ENCODE measurements around the gene KLHL8. TPM values are rescaled to one million over a fixed set of nuclear protein-coding genes. Genes with fewer than 3 reads are reported as not detected.

The KLHL8 gene
- total and polyA plus RNA-seq, 4 donors, result 2.9 to 14.4 (median 5.1) TPM

DNA sequence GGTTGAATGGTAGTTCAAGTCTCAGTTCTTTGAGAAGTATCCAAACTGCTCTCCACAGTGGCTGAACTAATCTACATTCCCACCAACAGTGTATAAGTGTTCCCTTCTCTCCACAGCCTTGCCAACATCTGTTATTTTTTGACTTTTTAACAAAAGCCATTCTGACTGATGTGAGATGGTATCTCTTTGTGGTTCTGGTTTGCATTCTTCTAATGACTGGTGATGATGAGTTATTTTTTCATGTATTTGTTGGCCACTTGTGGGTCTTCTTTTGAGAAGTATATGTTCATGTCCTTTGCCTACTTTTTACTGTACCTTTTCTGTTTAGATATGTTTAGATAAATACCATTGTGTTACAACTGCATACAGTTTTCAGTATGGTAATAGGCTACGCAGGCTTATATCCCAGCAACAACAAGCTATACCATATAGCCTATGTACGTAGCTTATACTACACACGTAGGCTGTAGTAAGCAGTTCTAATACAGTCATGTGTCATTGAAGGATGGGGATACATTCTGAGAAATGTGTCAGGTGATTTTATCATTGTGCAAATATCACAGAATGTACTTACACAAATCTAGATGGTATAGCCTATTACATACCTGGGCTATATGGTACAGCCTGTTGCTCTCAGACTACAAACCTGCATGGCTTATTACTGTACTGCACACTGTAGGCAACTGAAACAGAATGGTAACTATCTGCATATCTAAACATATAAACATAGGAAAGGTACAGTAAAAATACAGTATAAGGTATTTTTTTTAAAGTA lies 28.1 kb downstream of the KLHL8 start:
- 95% methylated on average over 3 of the region's 3 CpGs for WGBS
- no peak for DNase-seq (ENCODE audit: low spot score)
- no peak overlapping the region for H3K9ac ChIP-seq (ENCODE audit: low read depth in 1 of 2, low read length in 2 of 2)
- no peaks in the 10 kb centered on the region for H3K27me3 ChIP-seq (ENCODE audit: control insufficient read depth in 4 of 4, insufficient read depth in 4 of 4, low read length in 3 of 4)
- H3K9me3 ChIP-seq (ENCODE audit: control insufficient read depth in 4 of 4, low read length in 3 of 4), result no peaks in the 10 kb centered on the region
- no peaks in the 10 kb centered on the region for H3K36me3 ChIP-seq (ENCODE audit: control insufficient read depth in 4 of 4, insufficient read depth in 3 of 4, low read depth in 1 of 4, low read length in 3 of 4)
- H3K27ac ChIP-seq (ENCODE audit: low read depth in 1 of 2, low read length in 2 of 2), result no peak overlapping the region
- H3K4me1 ChIP-seq (ENCODE audit: control insufficient read depth in 4 of 4, insufficient read depth in 4 of 4, low read length in 3 of 4), result peaks cover 0 to 3% (median 0%) of the 10 kb centered on the region in 4 donors
- H3K4me3 ChIP-seq (ENCODE audit: low read depth in 1 of 3, low read length in 3 of 3), result no peak overlapping the region
- TF ChIP-seq, protein P1, sequence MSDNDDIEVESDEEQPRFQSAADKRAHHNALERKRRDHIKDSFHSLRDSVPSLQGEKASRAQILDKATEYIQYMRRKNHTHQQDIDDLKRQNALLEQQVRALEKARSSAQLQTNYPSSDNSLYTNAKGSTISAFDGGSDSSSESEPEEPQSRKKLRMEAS (IDR thresholded peaks at IDR 0.05), result no peak
- TF ChIP-seq GABPA (IDR thresholded peaks at IDR 0.05 in 1 of 2, conservative IDR thresholded peaks at IDR 0.05 in 1 of 2), result no peak
- no peak for TF ChIP-seq HNF4G (IDR thresholded peaks at IDR 0.05)
- TF ChIP-seq HNF4A (conservative IDR thresholded peaks at IDR 0.05), result no peak
- TF ChIP-seq, protein P2, sequence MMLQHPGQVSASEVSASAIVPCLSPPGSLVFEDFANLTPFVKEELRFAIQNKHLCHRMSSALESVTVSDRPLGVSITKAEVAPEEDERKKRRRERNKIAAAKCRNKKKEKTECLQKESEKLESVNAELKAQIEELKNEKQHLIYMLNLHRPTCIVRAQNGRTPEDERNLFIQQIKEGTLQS (IDR thresholded peaks at IDR 0.05), result no peak
- no peak for TF ChIP-seq EGR1 (IDR thresholded peaks at IDR 0.05; ENCODE audit: low read depth in 2 of 2)
- no peak for TF ChIP-seq RXRA (IDR thresholded peaks at IDR 0.05)
- TF ChIP-seq, protein P3, sequence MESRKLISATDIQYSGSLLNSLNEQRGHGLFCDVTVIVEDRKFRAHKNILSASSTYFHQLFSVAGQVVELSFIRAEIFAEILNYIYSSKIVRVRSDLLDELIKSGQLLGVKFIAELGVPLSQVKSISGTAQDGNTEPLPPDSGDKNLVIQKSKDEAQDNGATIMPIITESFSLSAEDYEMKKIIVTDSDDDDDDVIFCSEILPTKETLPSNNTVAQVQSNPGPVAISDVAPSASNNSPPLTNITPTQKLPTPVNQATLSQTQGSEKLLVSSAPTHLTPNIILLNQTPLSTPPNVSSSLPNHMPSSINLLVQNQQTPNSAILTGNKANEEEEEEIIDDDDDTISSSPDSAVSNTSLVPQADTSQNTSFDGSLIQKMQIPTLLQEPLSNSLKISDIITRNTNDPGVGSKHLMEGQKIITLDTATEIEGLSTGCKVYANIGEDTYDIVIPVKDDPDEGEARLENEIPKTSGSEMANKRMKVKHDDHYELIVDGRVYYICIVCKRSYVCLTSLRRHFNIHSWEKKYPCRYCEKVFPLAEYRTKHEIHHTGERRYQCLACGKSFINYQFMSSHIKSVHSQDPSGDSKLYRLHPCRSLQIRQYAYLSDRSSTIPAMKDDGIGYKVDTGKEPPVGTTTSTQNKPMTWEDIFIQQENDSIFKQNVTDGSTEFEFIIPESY (IDR thresholded peaks at IDR 0.05), result no peak

DNA sequence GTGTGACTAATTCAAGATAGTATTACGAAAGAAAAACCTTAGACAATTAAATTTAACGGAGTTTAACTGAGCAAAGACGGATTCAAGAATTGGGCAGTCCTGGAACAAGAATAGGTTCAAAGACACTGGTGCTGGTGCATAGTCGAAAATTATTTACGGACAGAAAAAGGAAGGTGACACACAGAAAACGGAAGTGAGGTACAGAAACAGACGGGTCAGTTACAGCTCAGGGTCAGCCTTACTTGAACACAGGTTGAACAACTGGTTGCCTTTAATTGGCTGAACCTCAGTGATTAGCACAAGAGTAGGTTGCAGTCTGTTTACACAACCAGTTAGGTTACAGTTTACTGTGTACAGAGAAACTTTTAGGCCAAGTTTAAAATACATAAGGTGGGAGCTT lies 31.5 kb downstream of the KLHL8 start:
- peak overlapping the region in 2 of 3 donors; percentile 18 to 23 for H3K4me3 ChIP-seq (ENCODE audit: low read depth in 1 of 3, low read length in 3 of 3)
- no peaks in the 10 kb centered on the region for H3K36me3 ChIP-seq (ENCODE audit: control insufficient read depth in 4 of 4, insufficient read depth in 3 of 4, low read depth in 1 of 4, low read length in 3 of 4)
- DNase-seq (ENCODE audit: low spot score), result no peak
- no peaks in the 10 kb centered on the region for H3K27me3 ChIP-seq (ENCODE audit: control insufficient read depth in 4 of 4, insufficient read depth in 4 of 4, low read length in 3 of 4)
- WGBS, result 53% methylated on average over 7 of the region's 7 CpGs
- H3K4me1 ChIP-seq (ENCODE audit: control insufficient read depth in 4 of 4, insufficient read depth in 4 of 4, low read length in 3 of 4), result peaks cover 0 to 3% (median 0%) of the 10 kb centered on the region in 4 donors
- peak overlapping the region; percentile 63 to 68 for H3K27ac ChIP-seq (ENCODE audit: low read depth in 1 of 2, low read length in 2 of 2)
- no peaks in the 10 kb centered on the region for H3K9me3 ChIP-seq (ENCODE audit: control insufficient read depth in 4 of 4, low read length in 3 of 4)
- peak overlapping the region in 1 of 2 donors; percentile 83 for H3K9ac ChIP-seq (ENCODE audit: low read depth in 1 of 2, low read length in 2 of 2)
- TF ChIP-seq, protein P3 (IDR thresholded peaks at IDR 0.05), result peak; percentile 14
- TF ChIP-seq GABPA (IDR thresholded peaks at IDR 0.05 in 1 of 2, conservative IDR thresholded peaks at IDR 0.05 in 1 of 2) (peak; percentile 73 to 91), SP1 (IDR thresholded peaks at IDR 0.05) (peak; percentile 79), RAD21 (IDR thresholded peaks at IDR 0.05) (no peak), HNF4A (conservative IDR thresholded peaks at IDR 0.05) (peak; percentile 50 to 70), EGR1 (IDR thresholded peaks at IDR 0.05; ENCODE audit: low read depth in 2 of 2) (no peak), RXRA (IDR thresholded peaks at IDR 0.05) (peak; percentile 64 to 84), HNF4G (IDR thresholded peaks at IDR 0.05) (peak; percentile 31), FOXA2 (IDR thresholded peaks at IDR 0.05) (peak; percentile 90), NR2F2 (IDR thresholded peaks at IDR 0.05) (no peak), YY1 (IDR thresholded peaks at IDR 0.05) (peak; percentile 34), JUND (IDR thresholded peaks at IDR 0.05) (peak in 1 of 2 donors; percentile 45), FOXA1 (IDR thresholded peaks at IDR 0.05) (peak; percentile 81), TAF1 (conservative IDR thresholded peaks at IDR 0.05) (no peak)
- TF ChIP-seq, protein P1 (IDR thresholded peaks at IDR 0.05), result peak; percentile 60
- TF ChIP-seq, protein P4, sequence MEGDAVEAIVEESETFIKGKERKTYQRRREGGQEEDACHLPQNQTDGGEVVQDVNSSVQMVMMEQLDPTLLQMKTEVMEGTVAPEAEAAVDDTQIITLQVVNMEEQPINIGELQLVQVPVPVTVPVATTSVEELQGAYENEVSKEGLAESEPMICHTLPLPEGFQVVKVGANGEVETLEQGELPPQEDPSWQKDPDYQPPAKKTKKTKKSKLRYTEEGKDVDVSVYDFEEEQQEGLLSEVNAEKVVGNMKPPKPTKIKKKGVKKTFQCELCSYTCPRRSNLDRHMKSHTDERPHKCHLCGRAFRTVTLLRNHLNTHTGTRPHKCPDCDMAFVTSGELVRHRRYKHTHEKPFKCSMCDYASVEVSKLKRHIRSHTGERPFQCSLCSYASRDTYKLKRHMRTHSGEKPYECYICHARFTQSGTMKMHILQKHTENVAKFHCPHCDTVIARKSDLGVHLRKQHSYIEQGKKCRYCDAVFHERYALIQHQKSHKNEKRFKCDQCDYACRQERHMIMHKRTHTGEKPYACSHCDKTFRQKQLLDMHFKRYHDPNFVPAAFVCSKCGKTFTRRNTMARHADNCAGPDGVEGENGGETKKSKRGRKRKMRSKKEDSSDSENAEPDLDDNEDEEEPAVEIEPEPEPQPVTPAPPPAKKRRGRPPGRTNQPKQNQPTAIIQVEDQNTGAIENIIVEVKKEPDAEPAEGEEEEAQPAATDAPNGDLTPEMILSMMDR (IDR thresholded peaks at IDR 0.05; ENCODE audit: low read depth, low read length, missing input control), result no peak
- TF ChIP-seq, protein P5, sequence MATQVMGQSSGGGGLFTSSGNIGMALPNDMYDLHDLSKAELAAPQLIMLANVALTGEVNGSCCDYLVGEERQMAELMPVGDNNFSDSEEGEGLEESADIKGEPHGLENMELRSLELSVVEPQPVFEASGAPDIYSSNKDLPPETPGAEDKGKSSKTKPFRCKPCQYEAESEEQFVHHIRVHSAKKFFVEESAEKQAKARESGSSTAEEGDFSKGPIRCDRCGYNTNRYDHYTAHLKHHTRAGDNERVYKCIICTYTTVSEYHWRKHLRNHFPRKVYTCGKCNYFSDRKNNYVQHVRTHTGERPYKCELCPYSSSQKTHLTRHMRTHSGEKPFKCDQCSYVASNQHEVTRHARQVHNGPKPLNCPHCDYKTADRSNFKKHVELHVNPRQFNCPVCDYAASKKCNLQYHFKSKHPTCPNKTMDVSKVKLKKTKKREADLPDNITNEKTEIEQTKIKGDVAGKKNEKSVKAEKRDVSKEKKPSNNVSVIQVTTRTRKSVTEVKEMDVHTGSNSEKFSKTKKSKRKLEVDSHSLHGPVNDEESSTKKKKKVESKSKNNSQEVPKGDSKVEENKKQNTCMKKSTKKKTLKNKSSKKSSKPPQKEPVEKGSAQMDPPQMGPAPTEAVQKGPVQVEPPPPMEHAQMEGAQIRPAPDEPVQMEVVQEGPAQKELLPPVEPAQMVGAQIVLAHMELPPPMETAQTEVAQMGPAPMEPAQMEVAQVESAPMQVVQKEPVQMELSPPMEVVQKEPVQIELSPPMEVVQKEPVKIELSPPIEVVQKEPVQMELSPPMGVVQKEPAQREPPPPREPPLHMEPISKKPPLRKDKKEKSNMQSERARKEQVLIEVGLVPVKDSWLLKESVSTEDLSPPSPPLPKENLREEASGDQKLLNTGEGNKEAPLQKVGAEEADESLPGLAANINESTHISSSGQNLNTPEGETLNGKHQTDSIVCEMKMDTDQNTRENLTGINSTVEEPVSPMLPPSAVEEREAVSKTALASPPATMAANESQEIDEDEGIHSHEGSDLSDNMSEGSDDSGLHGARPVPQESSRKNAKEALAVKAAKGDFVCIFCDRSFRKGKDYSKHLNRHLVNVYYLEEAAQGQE (IDR thresholded peaks at IDR 0.05), result peak; percentile 65
- TF ChIP-seq, protein P2 (IDR thresholded peaks at IDR 0.05), result no peak
